ENCODE measurements around the gene SPIRE2.
"Not testable (repeated sequence)": the region's sequence is repeated elsewhere in the genome, so short reads cannot be mapped to it uniquely, and the experiment has no call there.

SPIRE2 gene

DNA sequence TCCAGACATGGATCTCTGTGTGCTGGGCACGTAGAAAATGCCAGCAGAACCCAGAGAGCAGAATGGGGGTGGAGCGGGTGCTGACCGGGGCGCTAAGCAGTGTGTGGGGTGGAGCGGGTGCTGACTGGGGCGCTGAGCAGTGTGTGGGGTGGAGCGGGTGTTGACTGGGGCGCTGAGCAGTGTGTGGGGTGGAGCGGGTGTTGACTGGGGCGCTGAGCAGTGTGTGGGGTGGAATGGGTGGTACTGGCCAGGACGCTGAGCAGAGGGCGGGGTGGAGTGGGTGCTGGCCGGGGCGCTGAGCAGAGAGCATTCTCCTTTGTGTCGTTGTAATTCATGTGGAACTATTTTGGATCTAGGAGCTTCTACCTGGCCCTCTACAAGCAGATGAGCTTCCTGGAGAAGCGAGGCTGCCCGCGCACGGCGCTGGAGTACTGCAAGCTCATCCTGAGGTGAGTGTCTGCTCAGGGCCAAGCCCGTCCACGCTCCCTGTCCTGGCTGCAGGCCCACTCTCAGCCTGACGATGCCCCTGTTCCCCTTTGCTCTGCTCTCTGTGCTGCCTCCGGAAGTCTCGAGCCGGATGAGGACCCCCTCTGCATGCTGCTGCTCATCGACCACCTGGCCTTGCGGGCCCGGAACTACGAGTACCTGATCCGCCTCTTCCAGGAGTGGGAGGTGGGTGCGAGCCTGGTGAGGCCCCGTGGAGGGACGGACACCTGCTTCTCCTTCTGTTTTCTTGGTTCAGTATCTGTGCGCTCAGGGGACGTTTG is 70.1 kb downstream of the SPIRE2 start:
- DNase-seq (ENCODE audit: low read depth): no peak

DNA sequence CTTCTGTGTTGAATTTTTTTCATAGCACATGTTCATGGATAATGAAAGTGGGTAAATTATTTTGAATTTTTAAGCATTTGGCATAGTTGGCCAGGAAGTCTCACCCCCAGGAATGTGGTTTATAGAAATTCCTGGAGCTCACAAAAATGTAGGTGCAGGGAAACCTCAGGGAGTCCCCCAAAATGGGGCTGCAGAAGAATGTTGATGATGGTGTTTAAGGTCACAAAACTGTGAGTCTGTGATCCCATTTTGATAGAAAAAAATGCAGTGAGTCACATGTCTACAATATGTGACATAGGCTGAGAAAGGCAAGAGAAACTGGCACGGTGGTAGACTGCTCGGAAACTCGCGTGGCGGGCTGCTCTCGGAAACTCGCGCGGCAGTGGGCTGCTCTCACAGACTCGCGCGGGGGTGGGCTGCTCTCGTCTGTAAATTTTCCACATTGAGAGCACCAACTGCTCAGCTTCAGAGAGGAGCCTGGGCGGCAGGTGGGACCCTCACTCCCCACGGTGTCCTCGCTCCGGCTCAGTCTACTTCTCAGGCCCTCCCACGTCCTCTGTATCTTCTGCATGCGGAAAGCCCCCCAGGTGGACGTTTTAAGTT is 71.7 kb downstream of the SPIRE2 start:
- no peak for DNase-seq (ENCODE audit: low read depth)

DNA sequence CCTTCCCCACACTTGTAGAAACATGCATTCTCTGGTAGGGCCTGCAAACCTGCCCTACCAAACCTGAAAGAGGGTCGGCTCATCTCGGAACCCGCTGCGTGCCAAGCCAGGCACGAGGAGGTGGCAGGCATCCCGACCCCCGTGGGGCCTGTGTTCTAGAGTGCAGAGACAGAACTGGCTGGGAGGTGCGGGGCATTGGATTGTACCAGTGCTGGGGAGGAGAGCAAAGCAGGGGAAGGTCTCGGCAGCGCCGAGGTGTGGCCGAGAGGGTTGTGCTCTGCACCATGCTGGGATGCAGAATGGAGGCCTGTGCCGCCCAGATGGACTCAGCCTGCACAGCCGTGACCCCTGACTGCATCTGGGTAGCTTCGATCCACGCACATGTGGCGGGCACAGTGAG is 72.6 kb downstream of the SPIRE2 start:
- DNase-seq (ENCODE audit: low read depth): no peak

DNA sequence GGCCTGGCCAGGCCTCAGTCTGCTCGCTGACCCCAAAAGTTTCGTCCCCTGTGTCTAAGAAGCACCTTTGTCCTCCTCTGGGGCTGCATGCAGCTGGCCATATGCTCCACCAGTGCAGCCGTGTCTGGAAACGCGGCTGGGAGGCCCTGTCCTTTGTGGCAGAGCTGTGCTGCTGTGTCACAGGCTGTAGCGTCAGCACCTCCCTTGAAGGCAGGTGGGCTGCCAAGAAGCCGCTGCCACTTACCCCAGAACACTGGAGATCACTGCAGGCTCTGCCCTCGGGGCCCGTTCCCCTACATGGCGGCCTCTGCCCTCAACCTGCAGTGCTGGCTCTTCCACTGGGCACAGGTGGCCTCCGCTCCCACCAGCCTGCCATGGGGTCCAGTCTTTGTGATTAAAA is 74.7 kb downstream of the SPIRE2 start:
- DNase-seq (ENCODE audit: low read depth): no peak

DNA sequence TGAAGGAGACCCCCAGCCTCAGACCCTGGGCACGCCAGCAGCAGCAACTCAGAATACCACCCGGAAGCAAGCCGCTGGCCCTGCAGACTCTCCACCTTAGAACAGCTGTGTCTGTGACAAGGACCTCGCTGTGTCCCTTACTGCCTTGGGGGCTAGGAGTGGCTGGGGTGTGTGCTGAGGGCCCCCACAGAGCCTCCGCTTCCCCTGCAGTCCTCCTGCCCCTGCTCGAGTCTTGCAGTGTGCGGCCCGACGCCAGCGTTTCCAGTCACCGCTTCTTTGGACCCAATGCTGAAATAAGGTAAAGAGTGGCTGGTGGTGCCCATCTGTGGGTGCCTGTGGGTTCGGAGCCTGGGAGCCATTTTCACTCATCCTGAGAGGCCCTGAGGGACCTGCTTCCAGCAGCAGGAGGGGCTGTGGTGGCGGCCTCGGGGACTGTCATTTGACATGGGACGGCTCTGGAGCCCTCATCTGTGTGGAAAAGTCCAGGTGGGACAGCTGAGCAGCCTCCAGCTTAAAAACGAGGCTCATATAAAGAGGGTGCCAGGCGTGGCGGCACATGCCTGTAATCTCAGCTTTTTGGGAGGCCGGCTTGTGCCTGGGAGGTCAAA is 75.7 kb downstream of the SPIRE2 start:
- DNase-seq (ENCODE audit: low read depth): no peak

DNA sequence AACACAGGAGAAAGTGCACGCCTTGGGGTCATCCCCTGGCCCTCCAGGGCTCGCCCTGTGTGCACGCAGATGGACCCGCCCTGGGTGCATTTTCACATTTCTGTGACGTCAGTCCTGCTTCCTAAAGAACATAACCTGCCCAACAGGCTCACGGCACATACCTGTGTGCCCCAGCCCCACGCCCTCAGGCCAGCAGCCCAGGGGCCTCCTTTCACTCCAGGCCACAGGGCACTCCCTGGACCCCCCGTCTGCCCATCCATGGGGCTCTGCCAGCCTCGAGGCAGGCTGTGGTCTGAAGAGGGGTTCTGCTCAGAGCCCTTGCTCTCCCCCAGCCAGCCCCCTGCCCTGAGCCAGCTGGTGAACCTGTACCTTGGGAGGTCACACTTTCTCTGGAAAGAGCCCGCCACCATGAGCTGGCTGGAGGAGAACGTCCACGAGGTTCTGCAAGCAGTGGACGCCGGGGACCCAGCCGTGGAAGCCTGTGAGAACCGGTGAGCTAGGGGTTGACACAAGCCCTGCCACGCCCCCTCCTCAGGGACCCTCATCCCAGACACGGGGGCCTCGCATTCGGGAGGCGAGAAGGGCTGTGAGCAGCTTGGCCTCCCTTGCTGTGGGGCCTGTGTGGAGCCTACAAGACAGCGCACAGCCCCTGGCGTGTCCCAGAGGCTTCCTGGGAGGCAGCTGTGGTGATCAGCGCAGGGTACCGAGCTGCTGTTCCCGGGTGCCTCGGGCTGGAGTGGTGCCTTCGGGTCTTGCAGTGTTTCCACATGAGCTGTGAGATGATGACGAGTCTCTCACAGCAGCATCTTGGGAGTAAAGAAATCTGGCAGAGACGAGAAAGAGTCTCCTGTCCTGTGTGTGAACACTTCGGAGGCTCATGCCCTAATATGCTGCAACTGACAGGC is 76.6 kb downstream of the SPIRE2 start:
- DNase-seq (ENCODE audit: low read depth): no peak

DNA sequence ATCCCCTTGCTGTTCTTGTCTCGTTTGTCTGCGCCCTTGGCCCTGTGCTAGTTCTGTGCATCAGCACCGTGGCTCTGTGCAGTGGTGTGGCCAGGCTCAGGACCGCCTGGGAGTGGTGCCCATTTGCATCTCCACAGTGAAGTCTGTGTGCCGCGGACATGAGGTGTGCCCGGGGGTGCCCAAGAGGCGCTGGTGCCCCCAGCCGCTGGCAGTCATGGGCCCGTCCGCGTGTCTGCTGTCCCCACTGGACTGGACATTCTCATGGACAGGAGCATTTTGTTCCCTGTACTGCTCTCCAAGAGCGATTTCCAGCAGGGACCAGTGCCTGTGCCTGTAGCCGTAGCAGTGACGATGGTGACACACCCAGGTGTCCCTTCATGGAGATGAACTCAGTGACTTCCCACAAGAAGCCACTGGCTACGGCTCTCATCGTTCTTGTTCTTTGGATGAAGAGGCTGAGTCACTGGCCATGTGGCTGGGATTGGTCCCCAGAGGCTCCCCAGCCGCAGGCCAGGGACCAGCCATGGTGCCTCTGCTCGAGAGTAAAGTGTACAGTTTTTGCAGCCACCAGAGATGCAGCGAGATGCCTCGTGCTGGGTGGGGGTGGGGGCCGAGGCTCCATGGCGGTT is 77.3 kb downstream of the SPIRE2 start:
- no peak for DNase-seq (ENCODE audit: low read depth)

DNA sequence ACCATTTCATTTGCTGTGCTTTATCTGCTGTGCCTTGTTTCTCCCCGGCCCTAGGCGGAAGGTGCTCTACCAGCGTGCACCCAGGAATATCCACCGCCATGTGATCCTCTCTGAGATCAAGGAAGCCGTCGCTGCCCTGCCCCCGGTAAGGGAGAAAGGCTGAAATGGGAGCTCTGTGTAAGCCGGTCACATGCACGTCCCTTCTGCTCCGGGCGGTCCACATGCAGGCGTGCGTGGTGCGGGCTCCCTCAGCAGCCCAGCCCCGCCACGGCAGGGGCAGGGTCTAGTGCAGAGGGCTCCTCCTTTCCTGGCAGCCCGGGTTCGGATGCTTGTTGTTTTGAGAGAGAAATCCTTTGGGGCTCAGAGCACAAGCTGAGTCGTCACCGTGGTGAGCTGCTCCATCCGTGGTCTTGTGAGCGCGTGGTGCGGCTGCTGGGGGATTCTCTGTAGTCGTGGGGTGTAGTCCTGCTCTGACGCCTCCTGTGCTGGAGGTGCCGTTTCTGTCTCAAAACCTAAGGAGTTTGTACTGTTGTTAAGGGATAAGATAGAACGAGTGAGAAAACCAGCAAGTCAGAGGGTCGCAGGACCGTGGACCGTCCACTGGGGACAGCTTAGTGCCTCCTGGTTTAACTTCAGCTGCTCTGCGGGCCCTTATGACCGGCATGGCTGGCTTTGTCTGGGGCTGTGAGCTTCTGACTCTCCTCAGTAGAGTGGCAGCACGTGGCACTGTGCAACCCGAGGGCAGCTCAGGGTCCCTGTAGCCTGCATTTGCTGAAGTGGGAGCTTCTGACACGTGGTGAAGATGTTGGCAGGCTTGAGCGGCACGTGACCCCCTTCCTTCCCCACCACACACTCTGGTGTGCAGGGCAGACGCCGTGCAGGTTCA is 78.1 kb downstream of the SPIRE2 start:
- no peak for DNase-seq (ENCODE audit: low read depth)

DNA sequence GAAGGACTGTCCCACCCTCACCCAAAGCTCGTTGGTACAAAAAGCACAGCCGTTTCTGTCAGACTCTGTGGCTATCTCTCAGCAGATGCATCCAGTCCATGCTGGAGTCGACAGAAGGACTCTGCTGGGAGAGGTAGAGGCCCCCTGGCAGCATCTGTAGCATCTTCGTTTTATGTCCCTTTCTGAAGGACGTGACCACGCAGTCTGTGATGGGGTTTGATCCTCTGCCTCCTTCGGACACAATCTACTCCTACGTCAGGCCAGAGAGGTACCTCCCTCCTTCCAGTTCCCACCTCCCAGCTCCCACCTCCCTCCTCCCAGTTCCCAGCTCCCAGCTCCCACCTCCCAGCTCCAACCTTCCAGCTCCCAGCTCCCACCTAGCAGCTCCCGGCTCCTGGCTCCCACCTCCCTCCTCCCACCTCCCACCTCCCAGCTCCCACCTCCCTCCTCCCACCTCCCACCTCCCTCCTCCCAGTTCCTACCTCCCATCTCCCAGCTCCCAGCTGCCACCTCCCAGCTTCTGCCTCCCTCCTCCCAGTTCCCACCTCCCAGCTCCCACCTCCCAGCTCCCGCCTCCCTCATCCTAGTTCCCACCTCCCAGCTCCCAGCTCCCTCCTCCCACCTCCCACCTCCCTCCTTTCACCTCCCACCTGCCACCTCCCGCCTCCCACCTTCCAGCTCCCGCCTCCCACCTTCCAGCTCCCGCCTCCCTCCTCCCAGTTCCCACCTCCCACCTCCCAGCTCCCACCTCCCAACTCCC is 79.0 kb downstream of the SPIRE2 start:
- no peak for DNase-seq (ENCODE audit: low read depth)

DNA sequence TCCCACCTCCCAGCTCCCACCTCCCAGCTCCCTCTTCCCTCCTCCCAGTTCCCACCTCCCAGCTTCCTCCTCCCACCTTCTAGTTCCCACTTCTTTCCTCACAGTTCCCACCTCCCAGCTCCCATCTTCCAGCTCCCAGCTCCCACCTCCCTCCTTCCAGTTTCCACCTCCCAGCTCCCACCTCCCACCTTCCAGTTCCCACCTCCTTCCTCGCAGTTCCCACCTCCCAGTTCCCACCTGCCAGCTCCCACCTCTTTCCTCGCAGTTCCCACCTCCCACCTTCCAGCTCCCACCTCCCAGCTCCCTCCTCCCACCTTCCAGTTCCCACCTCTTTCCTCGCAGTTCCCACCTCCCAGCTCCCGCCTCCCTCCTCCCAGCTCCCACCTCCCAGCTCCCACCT is 80.0 kb downstream of the SPIRE2 start:
- no peak for DNase-seq (ENCODE audit: low read depth)

DNA sequence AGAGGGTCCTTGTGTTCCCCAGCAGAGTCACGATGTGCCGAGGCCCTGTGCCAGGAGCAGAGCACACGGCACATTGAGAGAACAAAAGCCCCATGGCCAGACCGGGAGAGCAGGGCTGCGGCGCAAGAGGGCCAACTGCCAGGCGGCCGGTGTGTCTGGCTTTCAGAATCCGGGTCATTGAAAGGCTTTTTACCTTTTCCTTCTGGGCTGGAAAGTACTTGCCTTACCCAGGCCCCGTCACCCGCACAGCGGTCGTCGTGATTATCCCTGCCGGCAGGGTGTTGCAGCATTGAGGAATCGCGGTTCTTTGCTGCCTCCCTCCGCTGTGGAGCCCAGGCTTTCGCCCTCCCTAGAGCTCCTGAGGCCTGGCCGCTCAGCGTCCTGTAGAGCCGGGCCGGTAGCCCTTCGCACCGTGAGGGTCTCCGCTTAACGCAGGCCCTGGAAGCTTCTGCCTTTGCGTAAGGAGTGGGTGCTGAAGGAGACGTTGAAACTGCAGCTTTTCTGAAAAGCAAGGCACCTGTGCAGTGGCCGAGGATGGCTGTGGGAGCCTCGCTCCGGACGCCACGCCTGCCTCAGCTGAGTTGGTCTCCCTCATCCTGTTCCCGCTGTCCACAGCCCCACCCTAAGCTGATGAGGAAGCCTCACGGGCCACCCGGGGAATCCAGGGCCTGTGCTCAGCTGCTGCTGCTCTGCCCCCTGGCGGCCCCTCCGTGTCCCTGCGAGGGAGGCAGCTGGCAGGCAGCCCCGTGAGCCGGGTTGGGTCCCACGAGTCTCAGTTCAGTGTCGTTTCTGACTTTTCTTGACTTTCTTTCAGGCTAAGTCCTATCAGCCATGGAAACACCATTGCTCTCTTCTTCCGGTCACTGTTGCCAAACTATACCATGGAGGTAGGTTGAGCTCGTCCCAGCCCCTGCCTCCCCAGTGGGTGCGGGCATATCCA is 81.8 kb downstream of the SPIRE2 start:
- peak; percentile 43 for DNase-seq (ENCODE audit: low read depth)

DNA sequence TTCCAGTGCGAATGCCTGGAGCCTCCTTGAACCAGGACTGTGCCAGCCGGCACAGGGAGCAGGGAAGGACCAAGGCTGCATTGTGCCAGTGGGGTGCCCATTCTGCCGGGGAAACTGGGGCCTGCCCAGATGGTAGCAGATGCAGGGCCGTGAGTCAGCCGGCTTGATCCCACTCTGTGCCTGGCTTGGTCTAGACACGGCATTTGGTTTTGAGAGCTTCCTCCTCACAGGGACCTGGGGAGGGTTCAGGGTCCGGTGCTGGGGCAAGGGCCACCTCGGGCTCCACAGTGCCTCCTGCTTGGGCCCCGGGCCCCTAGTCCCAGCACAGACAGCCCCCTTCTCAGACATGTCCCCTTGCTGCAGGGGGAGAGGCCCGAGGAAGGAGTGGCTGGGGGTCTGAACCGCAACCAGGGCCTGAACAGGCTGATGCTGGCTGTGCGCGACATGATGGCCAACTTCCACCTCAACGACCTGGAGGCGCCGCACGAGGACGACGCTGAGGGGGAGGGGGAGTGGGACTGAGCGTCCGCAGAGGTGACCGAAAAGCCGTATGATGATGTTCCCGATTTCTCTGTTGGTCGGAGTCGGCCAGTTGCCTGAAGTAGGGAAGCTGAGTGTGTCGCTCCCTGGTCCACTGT is 82.6 kb downstream of the SPIRE2 start:
- DNase-seq (ENCODE audit: low read depth): no peak

DNA sequence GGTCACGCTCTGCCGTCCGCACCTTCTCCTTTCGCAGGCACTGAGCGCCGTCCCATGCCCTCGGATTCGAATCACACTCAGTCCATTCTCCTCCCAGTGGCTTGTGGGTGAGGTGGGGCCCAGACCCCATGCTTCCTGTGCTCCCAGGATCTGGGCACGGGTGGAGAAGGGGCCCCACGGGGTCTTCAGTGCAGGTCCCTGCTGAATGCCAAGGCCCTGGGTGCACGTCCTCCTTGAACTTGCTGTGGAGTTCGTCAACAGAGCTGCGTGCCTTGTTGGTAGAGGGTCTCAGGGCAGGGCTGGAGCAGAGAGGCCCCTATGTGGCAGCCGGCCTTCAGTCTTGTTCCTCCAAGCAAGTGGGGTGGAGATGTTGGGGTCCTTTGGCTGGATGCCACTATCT is 83.1 kb downstream of the SPIRE2 start:
- no peak for DNase-seq (ENCODE audit: low read depth)

DNA sequence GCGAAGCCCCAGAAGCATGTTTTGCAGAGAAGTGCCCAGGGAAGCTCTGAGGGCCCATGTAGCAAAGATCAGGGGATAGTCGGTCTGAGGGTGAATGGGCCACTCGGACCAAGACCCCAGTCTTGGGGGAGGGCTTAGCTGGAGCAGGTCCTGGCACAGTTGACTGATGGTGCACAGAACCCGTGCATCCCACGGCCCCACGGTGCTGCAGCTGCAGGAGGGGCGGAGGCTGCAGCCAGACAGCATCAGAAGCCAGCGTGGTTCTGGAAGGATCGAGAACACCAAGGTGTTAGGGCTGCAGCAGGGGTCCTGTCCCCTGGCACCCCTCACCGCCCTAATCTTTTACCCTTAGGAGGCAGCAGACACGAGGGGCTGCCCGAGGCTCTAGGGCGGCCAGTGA is 83.9 kb downstream of the SPIRE2 start:
- no peak for DNase-seq (ENCODE audit: low read depth)

DNA sequence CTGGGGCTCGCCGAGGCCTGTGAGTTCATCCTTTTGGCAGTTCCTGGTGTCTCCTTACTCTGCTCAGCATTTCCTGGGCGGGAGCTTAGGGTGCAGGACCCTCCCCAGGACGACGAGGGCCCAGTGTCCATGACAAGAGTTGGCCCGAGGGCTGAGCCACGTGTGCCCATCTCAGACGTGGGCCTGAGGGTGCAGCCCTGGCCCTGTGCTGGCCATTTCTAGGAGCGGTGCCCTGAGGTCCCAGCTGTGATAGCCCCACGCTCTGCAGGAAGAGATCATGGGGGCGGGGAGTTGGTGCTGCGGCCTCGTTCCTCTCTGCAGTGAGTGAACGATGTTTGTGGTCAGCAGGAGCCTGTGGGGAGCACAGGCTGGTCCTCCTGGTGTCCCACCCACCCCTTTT is 84.4 kb downstream of the SPIRE2 start:
- no peak for DNase-seq (ENCODE audit: low read depth)

DNA sequence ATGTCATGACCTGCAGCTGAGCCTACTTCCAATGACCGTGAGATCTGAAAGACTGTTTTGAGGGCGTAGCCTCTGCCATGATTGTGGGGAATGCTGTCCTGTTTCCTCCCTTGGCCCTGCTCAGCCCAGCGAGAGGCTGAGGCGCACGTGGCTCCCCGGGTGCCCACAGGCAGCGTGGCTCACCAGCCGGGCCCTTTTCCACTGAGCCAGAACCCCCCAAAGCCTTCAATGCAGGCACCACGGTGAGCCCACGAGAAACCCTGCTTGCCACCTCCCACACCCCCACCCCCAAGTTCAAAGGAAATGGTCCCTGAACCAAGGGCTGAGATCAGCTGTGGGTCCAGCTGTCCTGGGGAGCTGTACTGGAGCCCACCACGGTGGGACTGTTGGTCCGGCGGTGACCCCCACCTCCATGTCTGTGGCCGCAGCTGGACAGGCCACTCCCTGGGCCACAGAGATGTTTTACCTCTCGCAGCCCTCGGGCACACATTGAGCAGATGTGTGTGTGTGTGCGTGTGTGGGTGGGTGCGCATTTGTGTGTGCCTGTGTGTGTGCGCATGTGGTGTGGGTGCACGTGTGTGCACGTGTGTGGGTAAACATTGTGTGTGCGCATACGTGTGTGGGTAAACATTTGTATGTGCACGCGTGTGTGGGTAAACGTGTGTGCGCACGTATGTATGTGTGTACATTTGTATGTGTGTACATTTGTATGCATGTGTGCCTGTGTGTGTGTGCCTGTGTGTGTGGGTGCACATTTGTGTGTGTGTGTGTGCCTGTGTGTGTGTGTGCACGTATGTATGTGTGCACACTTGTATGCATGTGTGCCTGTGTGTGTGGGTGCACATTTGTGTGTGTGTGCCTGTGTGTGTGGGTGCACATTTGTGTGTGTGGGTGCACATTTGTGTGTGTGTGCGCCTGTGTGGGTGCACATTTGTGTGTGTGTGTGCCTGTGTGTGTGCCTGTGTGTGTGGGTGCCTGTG is 85.4 kb downstream of the SPIRE2 start:
- DNase-seq (ENCODE audit: low read depth): no peak

DNA sequence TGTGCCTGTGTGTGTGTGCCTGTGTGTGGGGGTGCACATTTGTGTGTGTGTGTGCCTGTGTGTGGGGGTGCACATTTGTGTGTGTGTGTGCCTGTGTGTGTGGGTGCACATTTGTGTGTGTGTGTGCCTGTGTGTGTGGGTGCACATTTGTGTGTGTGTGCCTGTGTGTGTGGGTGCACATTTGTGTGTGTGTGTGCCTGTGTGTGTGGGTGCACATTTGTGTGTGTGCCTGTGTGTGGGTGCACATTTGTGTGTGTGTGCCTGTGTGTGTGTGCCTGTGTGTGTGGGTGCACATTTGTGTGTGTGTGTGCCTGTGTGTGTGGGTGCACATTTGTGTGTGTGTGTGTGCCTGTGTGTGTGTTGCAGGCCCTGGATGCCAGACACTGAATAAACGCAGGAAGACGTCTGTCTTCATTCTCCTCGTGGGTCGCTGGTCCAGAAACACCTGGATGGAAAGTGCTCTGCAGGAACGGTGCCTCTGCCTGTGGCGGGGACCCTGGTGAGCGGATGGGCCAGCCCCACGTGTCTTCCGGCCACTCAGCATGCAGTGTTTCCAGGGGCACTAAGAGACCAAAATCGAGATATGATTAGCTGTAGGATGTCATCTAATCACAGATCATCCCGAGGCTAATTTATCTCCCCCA is 86.5 kb downstream of the SPIRE2 start:
- not testable (repeated sequence) for DNase-seq (ENCODE audit: low read depth)
